Hepatocyte (in vitro differentiated cells): ENCODE results near the gene HJURP. TPM values are rescaled to one million over a fixed set of nuclear protein-coding genes. Genes with fewer than 3 reads are reported as not detected.

Experiments
- DNase-seq: peaks from one replicate; pipeline ENCODE4 v3.0.0-alpha.2; 2016; ENCODE audit warnings: low spot score
- H2AFZ ChIP-seq: fragments of 200-600 bp; sonication (generic); 2 replicates; pipeline ENCODE4 v1.6.0; 2016; ENCODE audit warnings: antibody characterized with exemption, mild to moderate bottlenecking
- H3K27ac ChIP-seq: fragments of 200-600 bp; sonication (generic); 2 replicates; pipeline ENCODE4 v1.5.1; 2016; ENCODE audit warnings: mild to moderate bottlenecking
- H3K27me3 ChIP-seq: fragments of 200-600 bp; sonication (generic); 2 replicates; pipeline ENCODE4 v1.6.1; 2016
- H3K36me3 ChIP-seq: fragments of 200-600 bp; sonication (generic); replicated peaks from 2 replicates; pipeline ENCODE4 v1.5.1; 2016; ENCODE audit warnings: low read depth; ENCODE audit not compliant: insufficient read depth
- H3K4me1 ChIP-seq: fragments of 200-600 bp; sonication (generic); 2 replicates; pipeline ENCODE4 v1.5.1; 2016; ENCODE audit warnings: mild to moderate bottlenecking, moderate library complexity; ENCODE audit not compliant: insufficient read depth
- H3K4me2 ChIP-seq: fragments of 200-600 bp; sonication (generic); 2 replicates; pipeline ENCODE4 v1.6.0; 2016
- H3K4me3 ChIP-seq: fragments of 200-600 bp; sonication (generic); 2 replicates; pipeline ENCODE4 v1.5.1; 2016; ENCODE audit warnings: mild to moderate bottlenecking
- H3K79me2 ChIP-seq: fragments of 200-600 bp; sonication (generic); 2 replicates; pipeline ENCODE4 v1.6.0; 2017; ENCODE audit warnings: mild to moderate bottlenecking
- H3K9me2 ChIP-seq: fragments of 200-600 bp; sonication (generic); replicated peaks from 2 replicates; pipeline ENCODE4 v1.6.0; 2017; ENCODE audit warnings: mild to moderate bottlenecking; ENCODE audit not compliant: insufficient read depth
- H3K9me3 ChIP-seq: fragments of 200-600 bp; sonication (generic); 2 replicates; pipeline ENCODE4 v1.5.1; 2016; ENCODE audit warnings: low read depth, mild to moderate bottlenecking
- H4K20me1 ChIP-seq: fragments of 200-600 bp; sonication (generic); 2 replicates; pipeline ENCODE4 v1.6.0; 2016; ENCODE audit warnings: mild to moderate bottlenecking; ENCODE audit not compliant: insufficient read depth, poor library complexity, severe bottlenecking
- EZH2 ChIP-seq: fragments of 200-600 bp; sonication (generic); IDR thresholded peaks from 2 replicates; pipeline ENCODE4 v1.6.1; 2016; ENCODE audit warnings: antibody characterized with exemption, mild to moderate bottlenecking, borderline replicate concordance
- EZH2phosphoT487 ChIP-seq: fragments of 200-600 bp; sonication (generic); IDR thresholded peaks from one replicate; pipeline ENCODE4 v1.6.1; 2018; ENCODE audit warnings: antibody characterized with exemption, mild to moderate bottlenecking, low read depth, moderate library complexity; ENCODE audit not compliant: unreplicated experiment, severe bottlenecking
- WGBS: methylation state at CpG from one replicate; pipeline ENCODE4 v1.1.6; 2016; ENCODE audit warnings: low lambda C conversion rate; ENCODE audit errors: missing lambda C conversion rate; 5-methylcytosine and 5-hydroxymethylcytosine counted together
- polyA plus RNA-seq: library from polyadenylated mRNA; unstranded; fragments of >200 nt; fragmentation: Nextera tagmentation; extraction: Ambion mirVana; gene quantifications from 2 replicates; pipeline ENCODE4 v1.2.1, GENCODE V29; 2016
- total RNA-seq: library from RNA; depleted of rRNA; stranded (reverse); fragments of >200 nt; gene quantifications from 2 replicates; pipeline ENCODE4 v1.2.3, GENCODE V29; 2014
- TF ChIP-seq, protein P1 (sequence below): fragments of 200-600 bp; sonication (generic); IDR thresholded peaks from 2 replicates; pipeline ENCODE4 v1.5.1; 2016; ENCODE audit warnings: antibody characterized with exemption, mild to moderate bottlenecking; ENCODE audit not compliant: poor library complexity

Gene HJURP
- total and polyA plus RNA-seq, 2 experiments from 2014 or later: 2.7 to 5.0 TPM

DNA sequence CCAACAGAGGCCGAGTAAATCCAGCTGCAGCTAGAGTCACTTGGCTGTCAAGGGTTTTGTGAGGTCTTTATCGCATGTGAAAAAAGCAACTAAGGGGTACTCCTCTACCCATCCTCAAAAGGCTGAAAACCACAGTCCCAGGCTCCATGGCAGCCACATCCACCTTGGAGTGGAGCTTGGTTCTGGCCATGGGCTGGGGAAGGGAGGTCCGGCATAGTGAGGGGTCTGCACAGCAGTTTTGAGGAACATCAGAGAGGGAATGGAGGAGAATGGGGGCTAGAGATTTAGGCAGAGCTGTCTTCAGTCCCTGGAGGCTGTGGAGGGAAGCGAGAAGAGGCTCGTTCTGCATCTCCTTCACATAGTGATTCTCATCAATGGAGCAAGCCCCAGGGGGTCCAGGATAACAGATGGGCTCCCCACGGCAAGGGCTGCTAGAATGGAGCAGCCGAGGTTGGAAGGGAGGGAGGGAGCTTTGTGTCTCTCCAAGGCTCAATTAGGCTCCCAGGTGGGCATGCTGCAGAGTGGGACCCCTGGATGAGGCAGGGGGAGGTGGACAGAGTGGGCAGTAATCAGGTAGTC is 55.2 kb downstream of the HJURP start:
- no peaks in the 10 kb centered on the region for H3K4me1 ChIP-seq
- no peak for DNase-seq
- H3K27me3 ChIP-seq: no peaks in the 10 kb centered on the region
- 71% methylated on average over 7 of the region's 7 CpGs for WGBS
- H3K9me2 ChIP-seq: no peaks in the 10 kb centered on the region
- H3K9me3 ChIP-seq: no peaks in the 10 kb centered on the region
- no peak overlapping the region for H2AFZ ChIP-seq
- no peaks in the 10 kb centered on the region for H3K79me2 ChIP-seq
- no peaks in the 10 kb centered on the region for H3K36me3 ChIP-seq
- no peak overlapping the region for H3K4me3 ChIP-seq
- no peak overlapping the region for H3K27ac ChIP-seq
- H3K4me2 ChIP-seq: no peak overlapping the region
- TF ChIP-seq EZH2 (no peak), EZH2phosphoT487 (no peak)
- TF ChIP-seq, protein P1, sequence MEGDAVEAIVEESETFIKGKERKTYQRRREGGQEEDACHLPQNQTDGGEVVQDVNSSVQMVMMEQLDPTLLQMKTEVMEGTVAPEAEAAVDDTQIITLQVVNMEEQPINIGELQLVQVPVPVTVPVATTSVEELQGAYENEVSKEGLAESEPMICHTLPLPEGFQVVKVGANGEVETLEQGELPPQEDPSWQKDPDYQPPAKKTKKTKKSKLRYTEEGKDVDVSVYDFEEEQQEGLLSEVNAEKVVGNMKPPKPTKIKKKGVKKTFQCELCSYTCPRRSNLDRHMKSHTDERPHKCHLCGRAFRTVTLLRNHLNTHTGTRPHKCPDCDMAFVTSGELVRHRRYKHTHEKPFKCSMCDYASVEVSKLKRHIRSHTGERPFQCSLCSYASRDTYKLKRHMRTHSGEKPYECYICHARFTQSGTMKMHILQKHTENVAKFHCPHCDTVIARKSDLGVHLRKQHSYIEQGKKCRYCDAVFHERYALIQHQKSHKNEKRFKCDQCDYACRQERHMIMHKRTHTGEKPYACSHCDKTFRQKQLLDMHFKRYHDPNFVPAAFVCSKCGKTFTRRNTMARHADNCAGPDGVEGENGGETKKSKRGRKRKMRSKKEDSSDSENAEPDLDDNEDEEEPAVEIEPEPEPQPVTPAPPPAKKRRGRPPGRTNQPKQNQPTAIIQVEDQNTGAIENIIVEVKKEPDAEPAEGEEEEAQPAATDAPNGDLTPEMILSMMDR: no peak
- no peaks in the 10 kb centered on the region for H4K20me1 ChIP-seq

DNA sequence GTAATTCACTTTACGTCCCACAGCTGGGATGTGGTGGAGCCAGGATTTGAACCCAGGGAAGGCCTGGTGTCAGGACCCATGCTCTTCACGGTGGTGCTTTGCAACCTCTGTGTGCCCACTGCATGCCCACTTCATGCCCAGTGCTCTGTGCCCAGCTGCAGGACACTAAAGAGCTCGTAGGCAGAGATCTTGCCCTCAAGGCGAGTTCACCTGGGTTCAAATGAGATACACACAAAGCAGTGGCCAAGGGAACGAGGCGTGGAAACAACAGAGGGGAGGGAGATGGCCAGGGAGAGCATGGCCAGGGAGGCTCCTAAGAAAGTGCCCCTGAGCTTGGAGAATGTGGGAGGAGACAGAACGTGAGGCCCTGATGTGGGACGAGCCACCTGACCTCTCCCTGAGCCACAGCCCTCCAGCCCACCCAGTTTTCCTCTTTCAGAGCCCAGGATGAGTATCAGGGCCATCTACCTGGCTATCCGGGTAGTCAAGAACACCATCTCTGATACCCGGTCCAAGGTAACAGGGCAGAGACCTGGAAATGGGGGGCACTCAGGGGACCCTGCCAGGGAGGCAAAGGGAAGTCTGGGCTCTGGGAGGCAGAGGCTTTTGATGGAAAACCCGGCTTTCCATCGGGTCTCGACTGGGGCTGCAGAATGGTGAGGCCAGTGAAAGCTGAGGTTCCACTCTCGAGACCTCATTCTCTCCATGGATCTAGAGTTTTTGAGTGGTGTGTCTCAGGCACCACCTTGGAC is 55.8 kb downstream of the HJURP start:
- 83% methylated on average over 14 of the region's 14 CpGs for WGBS
- TF ChIP-seq EZH2: no peak
- TF ChIP-seq, protein P1: no peak
- Histone ChIP-seq H3K27me3 (no peaks in the 10 kb centered on the region), H3K36me3 (no peaks in the 10 kb centered on the region), H3K9me2 (no peaks in the 10 kb centered on the region), H2AFZ (no peak overlapping the region), H4K20me1 (no peaks in the 10 kb centered on the region), H3K79me2 (no peaks in the 10 kb centered on the region), H3K9me3 (no peaks in the 10 kb centered on the region), H3K4me3 (no peak overlapping the region), H3K4me1 (no peaks in the 10 kb centered on the region), H3K4me2 (no peak overlapping the region), H3K27ac (no peak overlapping the region)
- DNase-seq: no peak

DNA sequence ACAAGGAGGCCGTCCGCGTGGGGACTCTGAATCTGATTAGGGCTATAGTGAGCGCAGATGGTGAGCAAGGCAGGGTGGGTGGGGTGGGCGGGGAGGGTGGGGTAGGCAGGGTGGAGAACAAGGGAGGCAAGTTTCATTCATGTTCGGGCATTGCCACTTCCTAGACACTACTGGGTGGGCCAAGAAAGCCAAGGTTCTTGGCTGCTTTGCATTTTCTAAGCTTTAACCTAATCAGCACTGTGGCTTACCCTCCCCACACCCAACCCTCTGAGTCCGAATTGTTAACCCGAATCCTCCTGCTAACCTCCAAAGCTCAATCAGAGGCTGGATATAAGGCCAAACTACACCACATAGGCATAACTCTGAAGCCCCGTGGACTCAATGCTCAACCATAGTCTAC is 58.1 kb downstream of the HJURP start:
- 90% methylated on average over 9 of the region's 9 CpGs for WGBS
- no peaks in the 10 kb centered on the region for H3K9me2 ChIP-seq
- TF ChIP-seq EZH2phosphoT487 (no peak), EZH2 (no peak)
- TF ChIP-seq, protein P1: no peak

More for the DNA sequence above, 58.1 kb downstream of the HJURP start:
- Histone ChIP-seq H3K9me3 (no peaks in the 10 kb centered on the region), H3K27ac (no peak overlapping the region), H3K36me3 (no peaks in the 10 kb centered on the region), H4K20me1 (no peaks in the 10 kb centered on the region), H3K4me2 (no peak overlapping the region), H3K79me2 (no peaks in the 10 kb centered on the region), H3K4me3 (no peak overlapping the region), H3K4me1 (no peaks in the 10 kb centered on the region), H2AFZ (no peak overlapping the region), H3K27me3 (no peaks in the 10 kb centered on the region)
- DNase-seq: no peak
